GM18508 (cell line): ENCODE data around the gene NPC1.
"Not testable (repeated sequence)": the region's sequence is repeated elsewhere in the genome, so short reads cannot be mapped to it uniquely, and the experiment has no call there.

Experiments
- ATAC-seq: cut with Tn5 transposase; IDR thresholded peaks from one replicate; pipeline ENCODE4 v1.9.1; 2021; ENCODE audit warnings: moderate number of reproducible peaks; ENCODE audit not compliant: insufficient read depth, unreplicated experiment

NPC1 gene

DNA sequence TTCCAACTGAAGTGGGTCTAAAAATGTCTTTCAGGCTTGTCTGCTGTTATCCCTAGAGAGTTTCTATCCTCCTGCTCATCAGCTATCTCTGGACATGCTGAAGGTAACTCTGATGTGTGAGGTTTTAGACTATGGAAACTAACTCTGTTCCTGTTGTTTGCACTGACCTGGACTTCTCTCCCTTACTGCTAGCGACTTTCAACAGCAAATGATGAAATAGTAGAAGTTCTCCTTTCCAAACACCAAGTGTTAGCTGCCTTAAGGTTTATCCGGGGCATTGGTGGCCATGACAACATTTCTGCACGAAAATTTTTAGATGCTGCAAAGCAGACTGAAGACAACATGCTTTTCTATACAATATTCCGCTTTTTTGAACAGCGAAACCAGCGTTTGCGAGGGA lies 56.1 kb downstream of the NPC1 start:
- no peak for ATAC-seq

DNA sequence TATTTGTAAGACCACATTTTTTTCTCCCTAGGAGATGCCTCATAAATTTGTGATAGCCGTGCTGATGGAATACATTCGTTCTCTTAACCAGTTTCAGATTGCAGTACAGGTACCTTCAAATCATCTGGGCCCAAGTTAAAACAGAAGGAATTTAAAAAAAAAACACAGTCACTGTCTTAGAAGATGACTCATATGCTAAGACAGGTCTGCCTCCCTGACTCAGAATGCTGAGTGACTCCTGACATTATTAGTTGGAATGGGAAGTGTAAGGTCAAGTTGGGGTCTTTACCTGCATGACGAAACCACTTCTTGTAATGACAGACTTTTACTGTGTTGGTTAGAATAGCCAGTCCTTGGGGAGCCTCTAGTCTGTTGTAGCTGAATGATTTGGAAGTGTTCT lies 56.7 kb downstream of the NPC1 start:
- no peak for ATAC-seq

DNA sequence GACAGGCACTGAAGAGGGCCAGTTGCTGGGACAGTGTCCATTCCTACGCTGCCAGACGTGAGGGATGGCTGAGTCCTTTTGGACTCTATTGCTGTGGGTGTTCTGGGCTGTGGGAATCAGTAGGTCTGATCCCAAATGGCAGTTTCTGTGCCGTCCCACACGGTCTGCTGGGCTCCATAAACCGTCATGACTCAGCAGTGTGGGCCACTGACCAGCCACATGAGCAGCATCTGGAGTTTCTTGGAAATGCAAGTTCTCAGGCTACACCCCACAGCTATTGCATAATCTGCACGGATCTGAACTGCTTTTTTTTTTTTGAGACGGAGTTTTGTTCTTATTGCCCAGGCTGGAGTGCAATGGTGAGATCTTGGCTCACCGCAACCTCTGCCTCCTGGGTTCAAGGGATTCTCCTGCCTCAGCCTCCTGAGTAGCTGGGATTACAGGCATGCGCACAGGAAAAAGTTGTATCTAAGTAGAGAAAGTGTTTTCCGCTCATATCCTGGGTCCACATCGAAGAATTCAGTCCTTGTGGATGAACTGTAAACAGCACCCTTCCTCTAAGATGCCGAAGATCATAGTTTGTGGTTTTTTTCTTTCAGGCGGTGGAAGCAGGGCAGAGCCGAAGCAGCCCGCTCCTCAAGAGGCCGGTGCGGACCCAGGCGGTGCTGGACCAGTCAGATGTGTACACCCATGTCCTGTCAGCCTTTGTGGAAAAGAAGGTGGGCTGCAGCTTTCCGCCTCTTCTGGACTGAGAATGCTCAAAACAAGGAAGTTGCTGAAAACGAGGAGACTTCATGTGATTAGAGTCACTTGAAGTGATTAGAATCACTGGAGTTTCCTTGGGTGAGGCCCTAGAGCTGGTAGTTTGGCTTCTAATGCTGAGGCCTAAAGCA lies 57.5 kb downstream of the NPC1 start:
- no peak for ATAC-seq

DNA sequence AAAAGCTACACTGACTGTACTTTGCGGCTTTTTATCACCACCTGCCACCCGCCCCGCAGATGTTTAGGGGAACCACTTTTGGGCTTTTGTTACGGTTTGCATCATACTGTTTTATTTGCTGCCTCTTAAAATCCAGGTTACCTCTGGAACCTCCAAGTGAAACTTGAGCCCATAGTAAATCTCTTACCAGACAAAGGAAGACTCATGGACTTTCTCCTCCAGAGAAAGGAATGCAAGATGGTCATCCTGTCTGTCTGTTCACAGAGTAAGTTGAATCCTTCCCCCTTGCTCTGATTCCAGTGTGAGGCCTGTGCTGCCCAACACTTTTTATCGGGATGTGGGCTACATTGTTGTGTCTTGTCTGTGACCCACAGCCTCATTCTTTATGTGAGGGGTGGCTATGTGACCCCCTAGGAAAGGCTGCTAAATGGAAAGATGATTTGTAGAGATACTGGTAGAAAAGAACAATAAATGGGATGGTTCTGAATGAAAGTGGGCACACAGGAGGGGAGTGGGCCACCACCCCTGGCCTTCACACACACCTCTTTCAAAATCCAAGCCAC lies 59.7 kb downstream of the NPC1 start:
- ATAC-seq = no peak

DNA sequence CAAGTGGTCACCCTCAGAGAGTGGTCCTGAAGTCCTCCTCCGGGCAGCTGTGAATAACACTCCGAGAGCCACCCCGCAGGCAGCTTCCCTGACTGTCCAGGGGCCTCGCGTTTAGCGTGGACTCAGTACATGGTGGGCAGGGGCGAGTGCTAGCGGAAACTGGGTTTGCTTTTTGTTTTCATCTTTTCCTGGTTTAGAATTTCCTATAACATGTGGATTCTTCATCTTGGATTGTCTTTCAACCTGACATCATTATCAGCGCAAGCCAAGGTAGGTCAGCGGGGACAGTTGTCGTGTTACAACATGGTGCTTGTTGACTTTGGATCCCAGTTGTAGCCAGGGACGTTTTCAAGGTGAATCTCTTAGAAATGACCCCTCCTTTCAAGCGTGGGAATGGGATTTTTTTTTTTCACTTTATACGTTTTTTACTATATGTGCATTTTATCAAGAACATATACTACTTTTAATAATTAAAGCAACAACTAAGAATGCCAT lies 62.0 kb downstream of the NPC1 start:
- ATAC-seq = no peak

DNA sequence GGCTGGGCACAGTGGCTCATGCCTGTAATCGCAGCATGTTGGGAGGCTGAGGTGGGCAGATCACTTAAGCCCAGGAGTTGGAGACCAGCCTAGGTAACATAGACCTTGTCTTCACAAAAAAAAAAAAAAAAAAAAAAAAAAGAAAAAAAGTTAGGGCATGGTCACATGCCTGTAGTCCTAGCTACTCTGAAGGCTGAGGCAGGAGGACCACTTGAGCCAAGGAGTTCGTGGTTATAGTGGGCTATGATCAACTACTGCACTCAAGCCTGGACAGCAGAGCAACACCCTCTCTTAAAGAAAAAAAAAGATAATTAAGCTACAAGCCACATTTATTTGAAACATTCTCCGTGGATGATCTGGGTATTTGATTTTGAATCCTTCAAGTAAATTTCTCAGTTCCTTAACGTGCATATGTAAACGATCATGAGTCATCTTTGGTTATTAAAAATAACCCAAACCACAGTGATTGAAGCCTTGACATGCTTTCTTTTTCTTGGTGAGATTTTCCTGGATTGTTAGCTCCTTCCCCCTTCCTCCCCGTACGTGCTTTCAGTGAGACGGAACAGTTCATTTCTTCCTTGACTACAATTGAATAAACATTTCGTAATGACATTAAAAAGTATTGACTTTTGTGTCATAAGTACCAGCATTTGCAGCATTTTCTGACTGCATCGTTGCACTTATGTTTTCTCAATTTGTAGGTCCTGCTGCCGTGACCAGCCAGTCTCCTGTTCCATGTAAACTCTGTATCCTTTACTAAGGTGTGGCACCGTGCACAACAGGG lies 62.7 kb downstream of the NPC1 start:
- ATAC-seq = no peak

DNA sequence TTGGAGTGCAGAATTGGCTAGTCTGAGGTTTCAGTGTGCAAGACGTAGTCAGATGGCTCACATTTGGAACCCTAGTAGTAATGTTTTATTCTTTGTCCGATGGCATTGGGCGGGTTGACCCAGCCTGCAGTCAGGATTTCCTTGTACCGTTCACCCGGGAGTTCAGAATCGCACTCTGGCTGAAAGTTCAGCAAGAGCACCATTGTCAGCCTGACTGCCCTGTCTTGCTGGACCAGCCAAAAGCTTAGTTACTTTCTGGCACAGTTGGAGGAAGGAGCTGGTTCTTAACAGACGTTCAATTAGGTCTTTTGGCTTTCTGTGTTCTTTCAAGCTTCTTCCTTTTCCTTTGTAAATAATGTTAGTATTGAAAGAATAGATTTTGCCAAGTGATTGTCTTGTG lies 64.4 kb downstream of the NPC1 start:
- no peak for ATAC-seq

DNA sequence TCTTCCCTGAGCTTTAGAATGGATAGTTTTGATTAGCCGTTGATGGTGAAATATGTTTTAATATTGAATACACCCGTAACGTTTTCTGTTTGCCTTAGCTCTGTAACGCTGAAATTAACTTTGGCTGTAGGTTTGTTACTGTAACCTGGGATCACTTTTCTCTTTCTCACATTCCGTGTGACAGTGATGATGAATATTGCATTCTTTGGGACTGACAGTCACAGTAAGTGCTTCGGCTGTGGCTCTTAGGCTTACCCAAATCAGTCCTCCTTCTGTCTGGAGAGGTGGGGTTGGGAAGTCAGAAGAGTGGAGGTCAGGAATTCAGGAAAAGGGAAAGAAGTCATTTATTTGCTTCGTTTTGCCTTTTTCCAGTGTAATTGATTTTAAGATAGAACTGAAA lies 65.0 kb downstream of the NPC1 start:
- ATAC-seq = no peak

DNA sequence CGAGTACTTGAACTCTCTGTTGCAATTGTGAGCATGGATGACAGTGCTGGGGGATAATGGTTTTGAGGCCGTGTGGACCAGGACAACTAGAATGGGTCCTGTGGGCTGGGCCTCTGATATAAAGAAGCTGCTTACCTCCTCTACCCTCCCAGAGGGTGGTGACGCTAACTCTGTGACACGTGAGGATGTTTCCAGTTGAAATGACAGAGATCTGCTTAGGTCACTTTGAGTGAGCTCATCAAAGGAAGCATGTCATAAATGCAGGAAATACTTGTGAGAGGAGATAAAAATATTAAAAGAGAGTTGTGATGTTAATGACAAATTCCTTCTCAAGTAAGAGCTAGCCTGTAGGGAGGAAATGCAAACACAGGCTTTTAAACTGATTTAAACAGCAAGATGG lies 66.6 kb downstream of the NPC1 start:
- no peak for ATAC-seq

DNA sequence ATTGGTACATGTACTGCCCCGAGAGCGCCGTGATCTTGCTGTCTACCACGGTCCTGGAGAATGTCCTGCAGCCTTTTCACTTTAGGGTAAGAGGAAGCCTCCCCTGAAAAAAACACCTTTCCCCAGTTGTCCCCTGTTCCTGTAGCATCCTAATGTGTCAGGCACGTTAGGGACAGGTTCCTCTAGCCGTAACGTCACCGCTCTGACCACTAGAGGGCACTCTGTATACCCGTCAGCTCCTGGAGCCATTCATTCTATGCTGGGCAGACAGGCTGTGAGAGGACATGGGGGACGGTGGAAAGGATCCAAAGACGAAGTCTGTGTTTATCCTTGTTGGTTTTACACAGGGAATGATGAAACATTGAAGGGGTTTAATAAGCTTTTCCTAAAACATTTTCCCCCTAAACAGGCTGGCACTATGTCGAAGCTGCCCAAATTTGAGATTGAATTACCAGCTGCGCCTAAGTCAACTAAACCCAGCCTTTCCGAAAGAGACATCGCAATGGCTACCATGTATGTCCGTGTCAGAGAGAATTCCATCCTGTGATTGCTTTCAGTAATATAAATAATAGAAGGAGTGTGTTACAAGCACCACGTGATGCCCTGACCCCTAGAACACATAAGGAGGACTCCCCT lies 70.3 kb downstream of the NPC1 start:
- peak; percentile 60 for ATAC-seq

DNA sequence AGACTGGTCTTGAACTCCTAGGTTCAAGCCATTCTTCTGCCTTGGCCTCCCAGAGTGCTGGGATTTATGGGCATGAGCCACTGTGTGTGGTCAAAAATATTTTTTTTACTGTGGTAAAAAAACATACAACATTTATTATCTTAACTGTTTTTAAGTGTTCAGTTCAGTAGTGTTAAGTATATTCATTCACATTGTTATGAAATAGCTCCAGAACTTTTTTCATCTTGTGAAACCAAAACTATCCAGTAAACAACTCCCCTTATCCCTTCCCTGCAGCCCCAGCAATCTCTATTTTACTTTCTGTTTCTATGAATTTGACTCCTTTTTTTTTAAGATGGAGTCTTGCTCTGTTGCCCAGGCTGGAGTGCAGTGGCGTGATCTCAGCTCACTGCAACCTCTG lies 73.7 kb downstream of the NPC1 start:
- ATAC-seq = no peak

DNA sequence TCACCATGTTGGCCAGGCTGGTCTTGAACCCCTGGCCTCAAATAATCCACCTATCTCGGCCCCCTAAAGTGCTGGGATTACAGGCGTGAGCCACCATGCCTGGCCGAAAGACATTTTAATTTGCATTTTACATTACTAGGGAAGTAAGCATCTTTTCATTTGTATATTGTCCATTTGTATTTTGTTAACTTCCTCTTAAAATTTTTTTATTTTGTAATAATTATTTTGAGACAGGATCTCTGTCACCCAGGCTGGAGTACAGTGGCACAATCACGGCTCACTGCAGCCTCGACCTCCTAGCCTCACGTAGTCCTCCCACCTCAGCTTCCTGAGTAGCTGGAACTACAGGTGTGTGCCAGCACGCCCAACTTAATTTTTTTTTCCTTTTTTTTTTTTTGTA lies 74.1 kb downstream of the NPC1 start:
- ATAC-seq = not testable (repeated sequence)

DNA sequence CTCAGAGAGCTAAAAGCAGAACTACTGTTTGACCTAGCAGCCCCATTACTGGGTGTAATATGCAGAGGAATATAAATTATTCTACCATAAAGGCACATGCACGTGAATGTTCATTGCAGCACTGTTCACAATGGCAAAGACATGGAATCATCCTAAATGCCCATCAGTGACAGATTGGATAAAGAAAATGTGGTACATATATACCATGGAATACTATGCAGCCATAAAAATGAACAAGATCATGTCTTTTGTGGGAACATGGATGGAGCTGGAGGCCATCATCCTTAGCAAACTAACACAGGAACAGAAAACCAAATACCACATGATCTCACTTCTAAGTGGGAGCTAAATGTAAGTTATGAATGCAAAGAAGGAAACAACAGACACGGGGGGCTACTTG lies 75.4 kb downstream of the NPC1 start:
- not testable (repeated sequence) for ATAC-seq

DNA sequence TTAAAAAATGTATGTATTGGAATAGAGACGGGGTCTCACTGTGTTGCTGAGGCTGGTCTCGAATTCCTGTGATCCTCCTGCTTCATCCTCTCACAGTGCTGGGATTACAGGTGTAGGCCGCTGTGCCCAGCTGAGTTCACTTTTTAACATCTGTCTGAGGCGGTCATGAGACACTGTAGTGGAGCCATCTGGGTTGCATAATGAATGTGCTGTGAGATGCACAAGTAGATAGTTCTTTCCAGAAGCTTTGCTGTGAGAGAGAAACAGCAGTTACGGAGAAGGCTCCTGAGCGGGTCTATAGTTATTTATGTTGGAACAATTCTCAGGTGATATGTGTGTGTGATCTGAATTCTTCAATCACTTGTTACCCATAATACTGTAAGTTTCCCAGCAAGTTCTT lies 79.9 kb downstream of the NPC1 start:
- no peak for ATAC-seq

DNA sequence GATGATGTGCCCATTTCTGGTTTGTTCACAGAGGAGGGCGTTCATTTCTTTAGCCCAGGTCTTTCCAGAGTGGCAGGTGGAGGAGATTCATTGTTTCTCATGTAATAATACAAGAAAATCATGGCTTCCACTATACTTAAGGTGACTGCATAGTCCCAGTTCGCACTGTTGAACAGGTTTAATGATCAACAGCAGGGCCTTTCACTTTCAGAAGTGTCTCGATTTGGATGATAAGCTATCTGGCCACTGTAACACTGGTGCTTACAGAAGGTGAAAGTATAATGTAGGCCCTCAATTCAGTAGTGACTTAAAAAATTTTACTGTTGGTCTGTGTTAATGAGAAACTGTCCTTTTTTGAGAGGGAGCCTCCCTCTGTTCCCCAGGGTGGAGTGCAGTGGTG lies 81.6 kb downstream of the NPC1 start:
- ATAC-seq = peak; percentile 62

DNA sequence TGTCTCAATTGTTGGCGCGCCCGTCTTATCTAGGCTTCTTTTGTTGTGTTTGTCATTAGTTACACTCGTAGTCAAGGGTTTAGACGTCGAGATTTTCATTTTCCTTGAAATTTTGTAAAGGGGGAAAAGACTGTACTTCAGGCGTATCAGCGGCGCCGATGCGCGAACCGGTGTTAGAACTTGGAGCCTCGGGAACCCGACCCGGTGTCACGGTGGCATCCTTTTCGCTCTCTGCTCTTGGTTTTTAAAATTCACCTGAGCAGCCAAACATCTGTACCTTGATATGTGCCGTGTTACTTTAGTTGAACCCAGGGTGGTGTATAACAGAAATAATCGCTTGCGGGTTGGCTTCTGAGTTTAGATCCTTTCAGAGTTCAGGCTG lies 82.4 kb downstream of the NPC1 start:
- ATAC-seq = no peak

DNA sequence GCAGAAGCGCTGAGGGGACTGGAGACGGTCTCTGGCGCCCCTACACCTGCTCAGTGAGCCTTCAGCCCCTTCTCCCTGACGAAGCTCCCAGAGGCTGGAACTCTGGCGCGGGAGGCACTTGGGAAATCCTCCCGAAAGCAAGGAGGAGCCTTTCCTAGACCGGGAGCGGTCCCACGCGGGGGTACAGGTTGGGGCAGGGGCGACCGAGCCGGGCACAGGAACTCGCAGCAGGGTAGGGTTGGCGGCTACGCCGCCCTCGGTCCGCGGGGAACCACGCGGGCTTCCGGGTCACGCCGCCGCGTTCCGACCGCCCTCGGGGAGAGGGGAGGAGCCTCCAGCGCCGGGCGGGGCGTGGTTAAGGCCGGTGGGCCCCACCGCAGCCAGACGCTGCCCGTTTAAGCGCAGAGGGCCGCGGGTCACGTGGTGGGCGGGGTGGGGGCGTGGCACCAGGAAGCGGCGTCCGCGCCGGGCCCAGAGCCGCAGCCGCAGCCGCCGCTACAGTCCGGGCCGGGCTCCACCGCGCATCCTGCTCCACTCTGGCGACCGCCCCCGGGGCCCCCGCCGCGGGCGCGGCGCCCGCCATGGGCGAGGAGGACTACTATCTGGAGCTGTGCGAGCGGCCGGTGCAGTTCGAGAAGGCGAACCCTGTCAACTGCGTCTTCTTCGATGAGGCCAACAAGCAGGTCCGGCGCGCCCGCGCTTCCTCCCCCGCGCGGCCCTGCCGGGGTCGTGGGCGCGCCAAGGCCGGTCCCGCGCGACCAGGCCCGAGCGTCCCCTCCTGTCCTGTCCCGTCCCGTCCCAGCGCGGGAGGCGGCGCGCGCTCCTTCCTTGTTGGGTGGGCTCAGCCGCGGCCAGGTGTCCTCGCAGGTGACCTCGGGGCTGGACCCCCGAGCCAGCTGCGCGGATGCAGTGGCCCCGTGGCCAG lies 83.0 kb downstream of the NPC1 start, which contains the start of gene RMC1:
TSS of gene RMC1 (plus strand) at position 474 of the 925 bp plus-strand sequence. CDS start at position 582, 108 bp downstream.
- peak; percentile 29 for ATAC-seq

DNA sequence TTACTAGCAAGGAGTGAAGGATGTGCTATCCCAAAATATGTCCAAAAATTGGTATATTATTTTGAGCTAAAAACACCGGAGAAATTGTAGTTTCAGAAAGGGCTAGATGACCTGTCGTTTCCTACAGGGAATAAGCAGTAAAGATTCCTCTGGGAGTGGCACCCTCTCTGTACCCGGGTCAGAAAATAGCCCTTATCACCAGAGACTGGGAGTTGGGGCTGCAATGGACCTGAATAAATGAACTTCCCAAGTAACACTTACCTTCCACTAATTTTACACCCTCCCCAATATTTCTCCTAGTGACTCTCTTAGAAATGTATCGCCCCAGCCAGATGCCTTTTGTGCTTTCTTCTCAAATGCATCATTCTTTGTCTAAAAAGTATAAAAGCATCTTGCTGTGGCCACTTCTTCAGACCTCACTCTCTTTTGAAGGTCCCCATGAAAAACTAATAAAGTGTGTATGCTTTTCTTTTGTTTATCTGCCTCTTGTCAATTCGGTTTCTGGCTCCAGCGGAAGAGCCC lies 83.7 kb downstream of the NPC1 start:
- no peak for ATAC-seq

DNA sequence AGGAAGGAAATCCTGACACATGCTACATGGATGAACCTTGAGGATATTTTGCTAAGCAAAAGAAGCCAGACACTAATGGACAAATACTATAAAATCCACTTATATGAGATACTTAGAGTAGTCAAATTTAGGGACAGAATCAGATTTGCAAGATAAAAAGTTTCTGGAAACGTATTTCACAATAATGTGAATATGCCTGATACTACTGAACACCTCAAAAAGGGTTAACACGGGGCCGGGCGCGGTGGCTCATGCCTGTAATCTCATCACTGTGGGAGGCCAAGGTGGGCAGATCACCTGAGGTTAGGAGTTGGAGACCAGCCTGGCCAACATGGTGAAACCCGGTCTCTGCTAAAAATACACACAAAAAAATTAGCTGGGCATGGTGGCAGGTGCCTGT lies 84.7 kb downstream of the NPC1 start:
- no peak for ATAC-seq
